ENCODE results near the gene KCNQ1.

Gene KCNQ1

DNA sequence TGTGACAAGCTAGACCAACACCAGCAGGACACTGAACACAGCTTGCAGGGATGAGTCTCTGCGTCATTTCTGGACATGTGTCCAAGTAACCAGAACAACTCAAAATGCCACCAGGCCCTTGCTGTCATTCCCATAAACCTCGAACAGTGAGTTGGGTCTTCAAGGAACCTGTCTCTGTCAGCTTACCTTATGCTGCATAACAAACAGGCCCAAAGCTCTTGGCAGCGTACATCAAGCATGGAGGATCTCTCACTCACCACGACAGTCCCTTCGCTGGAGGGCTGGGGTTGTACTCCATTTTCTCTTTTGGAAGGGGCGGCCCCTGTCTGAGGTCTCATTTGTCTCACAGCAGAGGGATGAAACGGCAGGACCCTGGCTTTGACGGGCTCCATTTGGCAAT lies 434.0 kb downstream of the KCNQ1 start:
- H3K4me1 ChIP-seq (ENCODE audit: insufficient read depth, low read length), result no peaks in the 10 kb centered on the region
- H3K9ac ChIP-seq (ENCODE audit: low read depth, low read length), result no peak overlapping the region
- H3K4me2 ChIP-seq (ENCODE audit: insufficient read depth, low read length), result no peak overlapping the region
- H3K27me3 ChIP-seq (ENCODE audit: insufficient read depth, low read length, poor library complexity), result no peaks in the 10 kb centered on the region
- H3K4me3 ChIP-seq (ENCODE audit: low read depth in 1 of 2, low read length in 2 of 2), result no peak overlapping the region
- no peak for TF ChIP-seq EZH2 (IDR thresholded peaks at IDR 0.05; ENCODE audit: borderline replicate concordance, low read depth, low read length, severe bottlenecking)
- TF ChIP-seq, protein P1, sequence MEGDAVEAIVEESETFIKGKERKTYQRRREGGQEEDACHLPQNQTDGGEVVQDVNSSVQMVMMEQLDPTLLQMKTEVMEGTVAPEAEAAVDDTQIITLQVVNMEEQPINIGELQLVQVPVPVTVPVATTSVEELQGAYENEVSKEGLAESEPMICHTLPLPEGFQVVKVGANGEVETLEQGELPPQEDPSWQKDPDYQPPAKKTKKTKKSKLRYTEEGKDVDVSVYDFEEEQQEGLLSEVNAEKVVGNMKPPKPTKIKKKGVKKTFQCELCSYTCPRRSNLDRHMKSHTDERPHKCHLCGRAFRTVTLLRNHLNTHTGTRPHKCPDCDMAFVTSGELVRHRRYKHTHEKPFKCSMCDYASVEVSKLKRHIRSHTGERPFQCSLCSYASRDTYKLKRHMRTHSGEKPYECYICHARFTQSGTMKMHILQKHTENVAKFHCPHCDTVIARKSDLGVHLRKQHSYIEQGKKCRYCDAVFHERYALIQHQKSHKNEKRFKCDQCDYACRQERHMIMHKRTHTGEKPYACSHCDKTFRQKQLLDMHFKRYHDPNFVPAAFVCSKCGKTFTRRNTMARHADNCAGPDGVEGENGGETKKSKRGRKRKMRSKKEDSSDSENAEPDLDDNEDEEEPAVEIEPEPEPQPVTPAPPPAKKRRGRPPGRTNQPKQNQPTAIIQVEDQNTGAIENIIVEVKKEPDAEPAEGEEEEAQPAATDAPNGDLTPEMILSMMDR (IDR thresholded peaks at IDR 0.05; ENCODE audit: borderline replicate concordance, extremely low read depth, low read length, poor library complexity, severe bottlenecking), result no peak
- no peaks in the 10 kb centered on the region for H3K36me3 ChIP-seq (ENCODE audit: insufficient read depth, low read length)
- no peak overlapping the region for H2AFZ ChIP-seq (ENCODE audit: low read depth, low read length)
- DNase-seq (no peak), ATAC-seq (ENCODE audit: insufficient read depth, low read depth) (no peak)
- no peaks in the 10 kb centered on the region for H4K20me1 ChIP-seq (ENCODE audit: insufficient read depth, low read length)
- H3K9me3 ChIP-seq (ENCODE audit: insufficient read depth, low read length, severe bottlenecking), result no peaks in the 10 kb centered on the region
- no peak overlapping the region for H3K27ac ChIP-seq (ENCODE audit: low read length)
- no peaks in the 10 kb centered on the region for H3K79me2 ChIP-seq (ENCODE audit: insufficient read depth, low read length)

DNA sequence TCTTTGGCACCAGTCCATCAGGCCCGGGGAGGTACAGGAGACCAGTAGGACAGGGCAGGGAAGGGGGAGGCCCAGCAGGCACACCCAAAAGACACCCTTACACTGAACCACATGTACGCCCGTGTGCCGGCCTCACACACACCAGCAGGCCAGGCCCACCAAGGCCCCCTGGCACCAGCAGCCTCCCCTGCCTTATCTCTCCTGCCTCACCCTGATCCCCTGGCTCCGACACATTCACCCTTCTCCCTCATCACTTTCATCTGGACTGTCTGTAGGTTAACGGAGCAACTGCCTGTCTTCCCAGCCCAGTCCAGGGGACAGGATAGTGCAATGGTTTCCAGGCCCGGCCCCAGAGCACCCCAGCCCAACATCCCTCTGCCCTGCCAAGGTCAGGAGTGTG lies 435.8 kb downstream of the KCNQ1 start:
- no peak for TF ChIP-seq EZH2 (IDR thresholded peaks at IDR 0.05; ENCODE audit: borderline replicate concordance, low read depth, low read length, severe bottlenecking)
- TF ChIP-seq, protein P1 (IDR thresholded peaks at IDR 0.05; ENCODE audit: borderline replicate concordance, extremely low read depth, low read length, poor library complexity, severe bottlenecking), result no peak
- Histone ChIP-seq H3K27me3 (ENCODE audit: insufficient read depth, low read length, poor library complexity) (no peaks in the 10 kb centered on the region), H3K4me3 (ENCODE audit: low read depth in 1 of 2, low read length in 2 of 2) (no peak overlapping the region), H3K79me2 (ENCODE audit: insufficient read depth, low read length) (no peaks in the 10 kb centered on the region), H3K9me3 (ENCODE audit: insufficient read depth, low read length, severe bottlenecking) (no peaks in the 10 kb centered on the region), H2AFZ (ENCODE audit: low read depth, low read length) (no peak overlapping the region), H4K20me1 (ENCODE audit: insufficient read depth, low read length) (no peaks in the 10 kb centered on the region), H3K27ac (ENCODE audit: low read length) (no peak overlapping the region), H3K4me1 (ENCODE audit: insufficient read depth, low read length) (no peaks in the 10 kb centered on the region), H3K4me2 (ENCODE audit: insufficient read depth, low read length) (no peak overlapping the region), H3K9ac (ENCODE audit: low read depth, low read length) (no peak overlapping the region), H3K36me3 (ENCODE audit: insufficient read depth, low read length) (no peaks in the 10 kb centered on the region)
- no peak for ATAC-seq (ENCODE audit: insufficient read depth, low read depth)
- DNase-seq, result no peak

DNA sequence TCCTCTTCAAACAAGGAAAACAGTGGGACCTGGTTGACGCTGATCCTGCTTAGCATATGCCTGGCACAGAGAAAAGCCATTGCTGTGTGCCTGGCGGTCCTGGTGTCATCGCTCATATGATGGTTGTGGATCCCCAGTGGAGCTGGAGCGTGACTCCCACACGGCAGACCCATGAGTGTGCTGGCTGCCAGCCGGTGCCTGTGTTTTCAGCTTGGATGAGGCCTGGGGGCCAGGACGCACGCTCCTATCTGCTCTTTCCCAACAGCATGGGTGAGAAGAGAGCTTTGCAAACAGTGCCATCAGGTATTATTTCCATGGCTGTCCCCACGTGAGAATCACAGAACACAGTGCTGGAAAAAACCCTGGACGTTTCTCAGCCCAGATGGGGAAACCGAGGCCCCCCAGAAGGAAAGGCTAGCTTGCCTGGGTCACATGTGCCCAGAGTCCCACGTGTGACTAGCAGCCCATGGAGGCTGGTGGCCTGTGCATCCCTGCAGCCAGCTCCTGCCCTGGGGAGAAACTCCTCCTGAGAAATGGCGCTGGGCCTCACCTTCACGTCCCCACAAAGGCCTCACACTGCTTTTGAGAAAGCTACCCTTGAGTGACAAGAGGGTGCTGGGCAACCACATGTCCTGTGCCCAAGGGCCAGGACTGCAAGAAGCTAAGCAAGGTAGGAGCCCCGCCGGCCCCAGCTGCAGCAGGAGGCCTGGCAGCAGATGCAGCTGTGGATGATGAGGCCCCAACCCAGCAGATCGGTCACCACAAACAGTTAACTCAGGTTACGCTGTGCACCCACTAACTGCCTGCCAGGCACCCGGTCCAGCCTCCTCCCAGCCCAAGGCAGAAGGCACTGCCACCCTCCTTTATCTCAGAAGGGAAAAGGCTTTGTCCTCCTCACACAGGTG lies 436.5 kb downstream of the KCNQ1 start:
- Histone ChIP-seq H3K27me3 (ENCODE audit: insufficient read depth, low read length, poor library complexity) (no peaks in the 10 kb centered on the region), H3K9ac (ENCODE audit: low read depth, low read length) (no peak overlapping the region), H2AFZ (ENCODE audit: low read depth, low read length) (no peak overlapping the region), H3K4me2 (ENCODE audit: insufficient read depth, low read length) (no peak overlapping the region), H4K20me1 (ENCODE audit: insufficient read depth, low read length) (no peaks in the 10 kb centered on the region), H3K4me3 (ENCODE audit: low read depth in 1 of 2, low read length in 2 of 2) (no peak overlapping the region), H3K27ac (ENCODE audit: low read length) (no peak overlapping the region), H3K4me1 (ENCODE audit: insufficient read depth, low read length) (no peaks in the 10 kb centered on the region), H3K9me3 (ENCODE audit: insufficient read depth, low read length, severe bottlenecking) (no peaks in the 10 kb centered on the region), H3K79me2 (ENCODE audit: insufficient read depth, low read length) (no peaks in the 10 kb centered on the region), H3K36me3 (ENCODE audit: insufficient read depth, low read length) (no peaks in the 10 kb centered on the region)
- ATAC-seq (ENCODE audit: insufficient read depth, low read depth) (no peak), DNase-seq (no peak)
- TF ChIP-seq, protein P1 (IDR thresholded peaks at IDR 0.05; ENCODE audit: borderline replicate concordance, extremely low read depth, low read length, poor library complexity, severe bottlenecking), result no peak
- TF ChIP-seq EZH2 (IDR thresholded peaks at IDR 0.05; ENCODE audit: borderline replicate concordance, low read depth, low read length, severe bottlenecking), result no peak
